RWPE1 (cell line): ENCODE results near the gene CDC42EP5.

Source experiments
- CTCF ChIA-PET: fragments of 350-600 bp; sonication (Branson Sonifier 250); formaldehyde crosslinking; extraction: SDS; loops from one replicate; lab custom pipeline; 2021; lab: Yijun Ruan, JAX
- POLR2A ChIA-PET: fragments of 400-600 bp; formaldehyde crosslinking; extraction: SDS; loops from one replicate; lab custom pipeline; 2020; ENCODE audit warnings: antibody characterized with exemption; ENCODE audit not compliant: low non-redundant PET; lab: Yijun Ruan, JAX
- DNase-seq: peaks from one replicate; pipeline ENCODE4 v3.0.0; 2012; ENCODE audit warnings: low spot score
- H3K27ac ChIP-seq: fragments of 450-650 bp; 2 replicates; pipeline ENCODE4 v1.5.1; 2017
- CTCF ChIP-seq: fragments of 450-650 bp; conservative IDR thresholded peaks from 2 replicates; pipeline ENCODE4 v1.5.1; 2017; ENCODE audit warnings: low read depth, mild to moderate bottlenecking

The CDC42EP5 gene

GRCh38 chr19:54464044-54464629 lies 9.0 kb downstream of the CDC42EP5 start:
- no peak for TF ChIP-seq CTCF
- DNase-seq, result peak; percentile 93
- H3K27ac ChIP-seq, result peak overlapping the region; percentile 99
- CTCF ChIA-PET, result no interaction called here
- POLR2A ChIA-PET, result interaction anchor here (0.6 to 1.0 kb wide), 3 partner anchors 9 to 502 kb away, joined by 3 to 4 read pairs (median 3); partner anchors contain the start of genes CDC42EP5 and NLRP2

- TF ChIP-seq CTCF, result no peak
- peak; percentile 93 for DNase-seq
- peak within 1 kb of the TSS; percentile 99 for H3K27ac ChIP-seq
- ChIA-PET CTCF (no interaction called here), POLR2A (interaction anchor here (0.6 to 1.0 kb wide), 3 partner anchors 9 to 503 kb away, joined by 3 to 4 read pairs (median 3); partner anchors contain the start of genes CDC42EP5 and NLRP2)
Observed at GRCh38 chr19:54463531-54464043, 9.5 kb downstream of the CDC42EP5 start, which contains the start of gene LENG9. TSS of gene LENG9 (minus strand) at chr19:54463778. CDS start at chr19:54463526, 252 bp downstream.

GRCh38 chr19:54462655-54463530 lies 10.2 kb downstream of the CDC42EP5 start:
- CTCF ChIA-PET, result interaction anchor here (0.5 to 1.5 kb wide), 2 partner anchors 10 to 15 kb away, joined by 3 to 5 read pairs; partner anchors contain the start of gene CDC42EP5
- H3K27ac ChIP-seq, result peak overlapping the region; percentile 99
- no peak for DNase-seq
- peak; percentile 56 for TF ChIP-seq CTCF
- POLR2A ChIA-PET, result interaction anchor here (0.6 to 1.0 kb wide), 2 partner anchors 10 to 14 kb away, joined by 3 to 4 read pairs; partner anchors contain the start of genes CDC42EP5 and LENG8

GRCh38 chr19:54462047-54462654 lies 10.9 kb downstream of the CDC42EP5 start:
- no peak for DNase-seq
- ChIA-PET POLR2A (interaction anchor here (0.6 to 1.1 kb wide), 2 partner anchors 13 to 24 kb away, joined by 3 to 5 read pairs; partner anchors contain the start of gene LENG8), CTCF (interaction anchor here (0.5 to 1.5 kb wide), 2 partner anchors 11 to 16 kb away, joined by 3 to 5 read pairs; partner anchors contain the start of gene CDC42EP5)
- peak overlapping the region; percentile 99 for H3K27ac ChIP-seq
- no peak for TF ChIP-seq CTCF

GRCh38 chr19:54461613-54462012 lies 11.5 kb downstream of the CDC42EP5 start:
- TF ChIP-seq CTCF, result no peak
- no peak for DNase-seq
- POLR2A ChIA-PET, result interaction anchor here (1.1 kb wide), 1 partner anchor 23 kb away, joined by 5 read pairs; no protein-coding TSS in a partner anchor
- CTCF ChIA-PET, result interaction anchor here (1.5 kb wide), 1 partner anchor 12 kb away, joined by 5 read pairs; the partner anchor contains the start of gene CDC42EP5
- H3K27ac ChIP-seq, result peak overlapping the region; percentile 99
